Stomach (tissue), 9 donors: Measurements from ENCODE around the gene PERCC1. TPM values are rescaled to one million over a fixed set of nuclear protein-coding genes. Genes with fewer than 3 reads are reported as not detected.

Experiments used
- DNase-seq, 2 donors: peaks; one replicate each; pipeline versions ENCODE4 v3.0.0 to v3.0.0-alpha.2; 2013 to 2019
- H3K27ac ChIP-seq, 5 donors: fragments of 200-600 bp in 4 of 5; sonication (generic) in 4 of 5; one replicate each; pipeline ENCODE4 v1.5.1; 2013 to 2019; ENCODE audit warnings: mild to moderate bottlenecking in 1 of 5, moderate library complexity in 1 of 5
- H3K27me3 ChIP-seq, 3 donors: fragments of 200-600 bp; sonication (generic); one replicate each; pipeline ENCODE4 v1.5.1; 2017 to 2019; ENCODE audit warnings: mixed run types in 1 of 3
- H3K36me3 ChIP-seq, 4 donors: fragments of 200-600 bp; sonication (generic); 1 replicate in 3 of 4; 2 replicates in 1 of 4; pipeline ENCODE4 v1.5.1; 2016 to 2019
- H3K4me1 ChIP-seq, 4 donors: fragments of 200-600 bp; sonication (generic); one replicate each; pipeline ENCODE4 v1.5.1; 2016 to 2019
- H3K4me3 ChIP-seq, 4 donors: fragments of 200-600 bp; sonication (generic) in 3 of 4; one replicate each; pipeline ENCODE4 v1.5.1; 2016 to 2019; ENCODE audit warnings: mild to moderate bottlenecking in 1 of 4
- H3K9me3 ChIP-seq, 4 donors: fragments of 200-600 bp; sonication (generic); one replicate each; pipeline ENCODE4 v1.5.1; 2016 to 2019
- EP300 ChIP-seq: sonication (generic); formaldehyde crosslinking; IDR thresholded peaks from one replicate; pipeline ENCODE4 v1.6.1; 2017; ENCODE audit warnings: antibody characterized with exemption
- POLR2A ChIP-seq, 4 donors: fragments of 450-650 bp; IDR thresholded peaks; one replicate each; pipeline ENCODE4 v1.6.1; 2016; ENCODE audit warnings: antibody characterized with exemption in 4 of 4, control low read depth in 2 of 4, mild to moderate bottlenecking in 1 of 4, moderate library complexity in 1 of 4
- POLR2AphosphoS5 ChIP-seq, 3 donors: sonication (generic); formaldehyde crosslinking; IDR thresholded peaks; one replicate each; pipeline ENCODE4 v1.6.1; 2016; ENCODE audit warnings: antibody characterized with exemption in 3 of 3
- WGBS, 5 donors: extraction: QIAGEN DNeasy Blood & Tissue Kit in 3 of 5; methylation state at CpG; one replicate each; pipeline versions ENCODE4 v1.1.5 to v1.1.7; 2013 to 2018; 5-methylcytosine and 5-hydroxymethylcytosine counted together
- intact Hi-C: fragments of 100-400 bp; cut with DNase I; formaldehyde crosslinking; loops from one replicate; pipeline ENCODE4 v1.15.1; 2023; ENCODE audit warnings: low total_unique reads
- polyA plus RNA-seq, 3 donors: library from polyadenylated mRNA; stranded (reverse); fragments of 200-250 nt; gene quantifications; one replicate each; pipeline ENCODE4 v1.2.3, GENCODE V29; 2013
- total RNA-seq, 5 donors: library from RNA; depleted of rRNA; stranded (reverse); fragments of >200 nt; gene quantifications; one replicate each; pipeline versions ENCODE4 v1.1.0 to v1.2.3, GENCODE V29; 2014 to 2016
- TF ChIP-seq, protein P1 (sequence below), 7 experiments: fragments of 450-650 bp in 4 of 7; fragments of 200-600 bp in 3 of 7; sonication (generic) in 3 of 7; IDR thresholded peaks; one replicate each; pipeline ENCODE4 v1.5.1; 2016 to 2019; ENCODE audit warnings: antibody characterized with exemption in 7 of 7, control low read depth in 2 of 7, mild to moderate bottlenecking in 1 of 7
- donor health status: healthy with polysubstance abuse.
- donor health status: Bipolar disorder and iron deficiency.
- donor health status: healthy.

The PERCC1 gene
- total and polyA plus RNA-seq, 8 donors, result 2.0 to 21.4 (median 3.3) TPM; not detected in 5

DNA sequence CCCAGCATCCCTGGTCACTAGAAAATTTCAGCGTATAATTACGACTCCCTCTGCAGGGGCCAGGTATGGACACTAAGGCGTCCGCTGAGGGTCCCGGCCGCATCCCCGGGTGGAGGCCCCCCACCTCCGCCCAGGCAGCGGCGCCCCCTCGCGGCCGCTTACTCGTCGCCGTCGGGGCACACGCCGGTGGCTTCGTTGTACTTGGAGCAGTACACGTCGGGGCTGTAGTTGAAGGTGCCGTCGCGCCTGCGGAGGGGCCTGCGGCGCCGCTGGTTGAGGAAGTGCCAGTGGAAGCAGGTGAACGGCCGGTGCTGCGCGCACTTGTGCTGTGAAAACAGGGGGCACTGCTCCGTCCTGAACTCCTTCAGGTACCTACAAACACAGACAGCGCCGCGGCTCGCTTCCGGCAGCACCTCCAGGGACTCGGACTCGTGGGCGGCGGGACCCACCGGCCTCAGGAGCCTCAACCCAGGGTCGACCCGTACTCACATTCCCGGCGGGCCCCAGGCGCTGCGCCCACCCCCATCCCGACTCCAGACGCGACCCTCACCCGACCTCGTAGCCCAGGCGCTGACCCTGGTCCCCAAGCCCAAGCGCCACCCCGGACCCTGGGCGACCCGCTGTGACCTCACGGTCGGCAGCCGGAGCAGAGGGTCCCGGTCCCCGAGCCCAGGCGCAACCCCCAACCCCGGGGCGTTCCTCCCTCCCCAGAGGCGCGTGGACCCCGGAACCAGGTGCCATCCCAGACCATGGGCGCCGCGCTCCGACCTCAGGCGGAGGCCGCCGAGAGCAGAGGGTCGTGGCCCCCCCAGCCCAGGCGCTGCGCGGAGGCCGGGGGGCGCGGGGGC is 17.0 kb upstream of the PERCC1 start:
- DNase-seq, result peak; percentile 54 to 85
- intact Hi-C loops, result no loop called here
- WGBS, 5 donors, result 2 to 6% (median 3%) methylated on average over 27 to 85 of the region's 85 CpGs
- Histone ChIP-seq H3K4me1 (peaks cover 6 to 56% (median 47%) of the 10 kb centered on the region in 4 donors), H3K4me3 (peak overlapping the region; percentile 92 to 100 (median 96)), H3K36me3 (peaks cover 0 to 43% (median 42%) of the 10 kb centered on the region in 4 donors), H3K9me3 (no peaks in the 10 kb centered on the region), H3K27ac (peak overlapping the region; percentile 86 to 93 (median 89)), H3K27me3 (no peaks in the 10 kb centered on the region)
- TF ChIP-seq, protein P1, sequence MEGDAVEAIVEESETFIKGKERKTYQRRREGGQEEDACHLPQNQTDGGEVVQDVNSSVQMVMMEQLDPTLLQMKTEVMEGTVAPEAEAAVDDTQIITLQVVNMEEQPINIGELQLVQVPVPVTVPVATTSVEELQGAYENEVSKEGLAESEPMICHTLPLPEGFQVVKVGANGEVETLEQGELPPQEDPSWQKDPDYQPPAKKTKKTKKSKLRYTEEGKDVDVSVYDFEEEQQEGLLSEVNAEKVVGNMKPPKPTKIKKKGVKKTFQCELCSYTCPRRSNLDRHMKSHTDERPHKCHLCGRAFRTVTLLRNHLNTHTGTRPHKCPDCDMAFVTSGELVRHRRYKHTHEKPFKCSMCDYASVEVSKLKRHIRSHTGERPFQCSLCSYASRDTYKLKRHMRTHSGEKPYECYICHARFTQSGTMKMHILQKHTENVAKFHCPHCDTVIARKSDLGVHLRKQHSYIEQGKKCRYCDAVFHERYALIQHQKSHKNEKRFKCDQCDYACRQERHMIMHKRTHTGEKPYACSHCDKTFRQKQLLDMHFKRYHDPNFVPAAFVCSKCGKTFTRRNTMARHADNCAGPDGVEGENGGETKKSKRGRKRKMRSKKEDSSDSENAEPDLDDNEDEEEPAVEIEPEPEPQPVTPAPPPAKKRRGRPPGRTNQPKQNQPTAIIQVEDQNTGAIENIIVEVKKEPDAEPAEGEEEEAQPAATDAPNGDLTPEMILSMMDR (IDR thresholded peaks at IDR 0.05), result peak in 5 of 7 experiments; percentile 22 to 58 (median 27)
- no peak for TF ChIP-seq POLR2AphosphoS5 (IDR thresholded peaks at IDR 0.05)

DNA sequence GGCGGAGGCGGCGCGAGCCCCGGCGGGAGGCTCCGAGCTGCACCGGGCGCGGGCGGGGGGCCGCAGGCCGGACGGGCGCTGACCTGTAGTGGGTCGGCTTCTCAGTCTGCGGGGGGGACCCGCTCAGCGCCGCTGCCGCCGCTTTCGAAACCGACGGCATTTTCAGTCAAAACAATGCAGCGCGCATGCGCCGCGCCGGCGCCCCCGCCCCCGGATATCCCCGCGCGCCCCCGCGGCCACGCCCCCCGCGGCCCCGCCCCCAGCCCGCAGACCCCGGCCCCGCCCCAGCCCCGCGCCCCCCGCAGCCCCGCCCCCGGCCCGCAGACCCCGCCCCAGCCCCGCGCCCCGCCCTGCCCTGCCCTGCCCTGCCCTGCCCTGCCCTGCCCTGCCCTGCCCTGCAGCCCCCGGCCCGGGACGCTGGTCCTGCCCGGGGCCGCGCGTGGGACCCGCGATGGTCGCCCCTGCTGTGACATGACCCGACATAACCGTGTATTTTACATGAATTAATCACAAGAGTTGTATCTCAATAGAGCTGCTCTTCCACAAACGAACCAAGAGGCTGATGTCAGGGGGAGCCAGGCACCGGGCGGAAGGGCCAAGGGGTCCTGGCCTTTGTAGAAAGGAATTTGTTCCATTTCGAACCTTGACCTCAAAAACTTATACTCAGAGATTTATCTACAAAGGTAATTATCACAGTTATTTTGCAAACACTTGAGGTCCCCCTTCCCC is 16.2 kb upstream of the PERCC1 start, which contains the start of gene UNKL:
TSS of gene UNKL (minus strand) at position 173 of the 729 bp plus-strand sequence. CDS start at position 160, 13 bp downstream.
- H3K36me3 ChIP-seq, result peaks cover 0 to 43% (median 38%) of the 10 kb centered on the region in 4 donors
- H3K9me3 ChIP-seq, result no peaks in the 10 kb centered on the region
- peak within 1 kb of the TSS; percentile 86 to 93 (median 89) for H3K27ac ChIP-seq
- WGBS, 5 donors, result 1 to 4% (median 2%) methylated on average over 9 to 72 of the region's 72 CpGs
- H3K27me3 ChIP-seq, result no peaks in the 10 kb centered on the region
- intact Hi-C loops, result no loop called here
- H3K4me1 ChIP-seq, result peaks cover 9 to 56% (median 50%) of the 10 kb centered on the region in 4 donors
- peak; percentile 84 to 89 for DNase-seq
- H3K4me3 ChIP-seq, result peak within 1 kb of the TSS; percentile 92 to 100 (median 96)
- TF ChIP-seq POLR2A (IDR thresholded peaks at IDR 0.05) (no peak), EP300 (no peak), POLR2AphosphoS5 (IDR thresholded peaks at IDR 0.05) (no peak)
- TF ChIP-seq, protein P1 (IDR thresholded peaks at IDR 0.05), result no peak

DNA sequence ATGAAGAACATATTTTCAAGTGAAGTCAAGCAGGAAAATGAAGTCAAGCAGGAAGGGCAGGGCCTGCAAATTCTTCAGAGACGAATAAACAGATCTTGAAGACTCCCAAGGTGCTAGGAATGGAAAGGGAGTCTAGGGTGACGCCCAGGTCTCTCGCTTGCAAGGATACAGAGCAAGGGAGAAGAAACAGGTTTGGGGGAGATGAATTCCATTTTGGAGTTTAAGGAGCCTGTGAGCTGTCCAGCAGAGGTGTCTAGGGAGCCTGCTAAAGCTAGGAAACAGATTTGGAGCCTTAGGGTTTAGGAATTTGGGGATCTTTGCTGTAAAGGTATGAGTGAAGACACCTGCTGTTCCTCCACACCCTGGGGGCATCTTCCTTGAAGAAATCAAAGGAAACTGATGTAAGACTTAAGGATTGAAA is 14.3 kb upstream of the PERCC1 start:
- intact Hi-C loops, result no loop called here
- H3K4me3 ChIP-seq, result no peak overlapping the region
- peak in 1 of 2 donors; percentile 17 for DNase-seq
- 38 to 67% (median 53%) methylated on average over 3 of the region's 3 CpGs for WGBS, 5 donors
- H3K27ac ChIP-seq, result peak overlapping the region in 3 of 5 donors; percentile 34 to 38 (median 35)
- TF ChIP-seq POLR2A (IDR thresholded peaks at IDR 0.05) (no peak), POLR2AphosphoS5 (IDR thresholded peaks at IDR 0.05) (no peak), EP300 (no peak)
- TF ChIP-seq, protein P1 (IDR thresholded peaks at IDR 0.05), result no peak
- peaks cover 18 to 68% (median 57%) of the 10 kb centered on the region in 4 donors for H3K4me1 ChIP-seq
- peaks cover 0 to 28% (median 20%) of the 10 kb centered on the region in 4 donors for H3K36me3 ChIP-seq
- no peaks in the 10 kb centered on the region for H3K9me3 ChIP-seq
- H3K27me3 ChIP-seq, result no peaks in the 10 kb centered on the region

DNA sequence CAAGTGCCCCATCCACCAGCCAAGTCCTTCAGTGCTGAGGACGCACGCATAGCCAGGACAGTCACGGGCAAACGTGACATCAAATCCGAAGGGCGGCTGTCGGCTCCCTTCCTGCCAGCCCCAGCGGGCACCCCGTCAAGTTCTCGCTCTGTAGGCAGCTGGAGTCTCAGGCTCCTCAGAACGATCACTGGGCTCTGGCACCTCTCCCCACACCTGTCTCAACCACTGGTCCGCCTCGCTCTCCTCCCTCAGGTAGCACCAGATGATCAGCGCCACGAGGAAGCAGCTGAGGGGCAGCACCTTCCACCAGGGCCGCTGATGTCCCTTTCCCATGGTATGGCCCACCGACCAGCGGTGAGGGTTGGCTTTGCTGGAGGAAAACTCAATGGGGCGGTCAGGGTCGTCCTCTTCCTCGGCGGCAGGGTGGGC is 10.8 kb upstream of the PERCC1 start:
- 1 to 4% (median 1%) methylated on average over 14 to 22 of the region's 22 CpGs for WGBS, 5 donors

More for the DNA sequence above, 10.8 kb upstream of the PERCC1 start:
- intact Hi-C loops, result no loop called here
- H3K4me1 ChIP-seq, result peaks cover 19 to 47% (median 40%) of the 10 kb centered on the region in 4 donors
- H3K27me3 ChIP-seq, result no peaks in the 10 kb centered on the region
- H3K27ac ChIP-seq, result peak overlapping the region; percentile 60 to 98 (median 93)
- peak overlapping the region; percentile 71 to 100 (median 93) for H3K4me3 ChIP-seq
- no peak for DNase-seq
- H3K36me3 ChIP-seq, result peaks cover 0 to 13% (median 8%) of the 10 kb centered on the region in 4 donors
- TF ChIP-seq, protein P1 (IDR thresholded peaks at IDR 0.05), result no peak
- no peak for TF ChIP-seq POLR2A (IDR thresholded peaks at IDR 0.05)
- TF ChIP-seq EP300, result no peak
- TF ChIP-seq POLR2AphosphoS5 (IDR thresholded peaks at IDR 0.05), result no peak
- no peaks in the 10 kb centered on the region for H3K9me3 ChIP-seq
